Measurements from ENCODE around the gene ZBTB47.
A peak's percentile ranks its signal among the peaks of the same experiment; 100 is the strongest.

DNA sequence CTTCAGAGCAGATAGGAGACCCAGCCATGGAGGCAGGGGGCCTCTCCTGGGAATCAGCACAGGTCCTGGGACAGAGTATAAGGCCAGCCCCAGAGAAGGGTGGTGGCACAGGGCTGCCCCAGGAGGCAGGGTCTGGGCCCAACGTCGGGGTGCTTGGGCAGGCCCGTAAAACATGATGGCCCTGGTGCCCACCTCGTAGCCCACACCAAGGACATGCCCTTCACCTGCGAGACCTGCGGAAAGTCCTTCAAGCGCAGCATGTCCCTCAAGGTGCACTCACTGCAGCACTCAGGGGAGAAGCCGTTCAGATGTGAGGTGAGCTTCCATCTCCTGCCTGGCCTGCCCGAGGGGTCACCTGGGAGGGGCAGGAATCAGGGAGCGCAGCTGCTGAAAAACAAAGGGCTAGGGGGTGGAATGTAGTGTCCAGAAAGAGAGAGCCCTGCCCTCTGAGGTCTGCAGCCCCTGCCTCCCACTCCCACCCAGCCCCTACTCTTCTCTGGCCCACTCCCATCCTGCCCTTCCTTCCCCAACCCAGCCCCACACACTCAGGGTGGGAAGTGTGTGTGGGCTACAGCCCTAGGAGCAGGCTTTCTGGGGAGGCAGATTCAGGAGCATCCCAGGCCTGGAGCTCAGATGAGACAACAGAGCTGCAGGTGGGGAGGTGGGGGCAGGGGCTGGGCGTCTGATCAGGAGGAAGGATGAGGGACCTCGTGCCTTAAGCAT lies 9.5 kb downstream of the ZBTB47 start:
- TF ChIP-seq, protein P1, sequence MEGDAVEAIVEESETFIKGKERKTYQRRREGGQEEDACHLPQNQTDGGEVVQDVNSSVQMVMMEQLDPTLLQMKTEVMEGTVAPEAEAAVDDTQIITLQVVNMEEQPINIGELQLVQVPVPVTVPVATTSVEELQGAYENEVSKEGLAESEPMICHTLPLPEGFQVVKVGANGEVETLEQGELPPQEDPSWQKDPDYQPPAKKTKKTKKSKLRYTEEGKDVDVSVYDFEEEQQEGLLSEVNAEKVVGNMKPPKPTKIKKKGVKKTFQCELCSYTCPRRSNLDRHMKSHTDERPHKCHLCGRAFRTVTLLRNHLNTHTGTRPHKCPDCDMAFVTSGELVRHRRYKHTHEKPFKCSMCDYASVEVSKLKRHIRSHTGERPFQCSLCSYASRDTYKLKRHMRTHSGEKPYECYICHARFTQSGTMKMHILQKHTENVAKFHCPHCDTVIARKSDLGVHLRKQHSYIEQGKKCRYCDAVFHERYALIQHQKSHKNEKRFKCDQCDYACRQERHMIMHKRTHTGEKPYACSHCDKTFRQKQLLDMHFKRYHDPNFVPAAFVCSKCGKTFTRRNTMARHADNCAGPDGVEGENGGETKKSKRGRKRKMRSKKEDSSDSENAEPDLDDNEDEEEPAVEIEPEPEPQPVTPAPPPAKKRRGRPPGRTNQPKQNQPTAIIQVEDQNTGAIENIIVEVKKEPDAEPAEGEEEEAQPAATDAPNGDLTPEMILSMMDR (IDR thresholded peaks at IDR 0.05 in 8 of 11, conservative IDR thresholded peaks at IDR 0.05 in 3 of 11): no peak
- TF ChIP-seq POLR2A (IDR thresholded peaks at IDR 0.05) (no peak), POLR2AphosphoS5 (IDR thresholded peaks at IDR 0.05) (peak in 1 of 3 donors; percentile 19)

Measured in spleen (tissue), 7 donors.